Measurements from ENCODE around the gene PRSS8.

DNA sequence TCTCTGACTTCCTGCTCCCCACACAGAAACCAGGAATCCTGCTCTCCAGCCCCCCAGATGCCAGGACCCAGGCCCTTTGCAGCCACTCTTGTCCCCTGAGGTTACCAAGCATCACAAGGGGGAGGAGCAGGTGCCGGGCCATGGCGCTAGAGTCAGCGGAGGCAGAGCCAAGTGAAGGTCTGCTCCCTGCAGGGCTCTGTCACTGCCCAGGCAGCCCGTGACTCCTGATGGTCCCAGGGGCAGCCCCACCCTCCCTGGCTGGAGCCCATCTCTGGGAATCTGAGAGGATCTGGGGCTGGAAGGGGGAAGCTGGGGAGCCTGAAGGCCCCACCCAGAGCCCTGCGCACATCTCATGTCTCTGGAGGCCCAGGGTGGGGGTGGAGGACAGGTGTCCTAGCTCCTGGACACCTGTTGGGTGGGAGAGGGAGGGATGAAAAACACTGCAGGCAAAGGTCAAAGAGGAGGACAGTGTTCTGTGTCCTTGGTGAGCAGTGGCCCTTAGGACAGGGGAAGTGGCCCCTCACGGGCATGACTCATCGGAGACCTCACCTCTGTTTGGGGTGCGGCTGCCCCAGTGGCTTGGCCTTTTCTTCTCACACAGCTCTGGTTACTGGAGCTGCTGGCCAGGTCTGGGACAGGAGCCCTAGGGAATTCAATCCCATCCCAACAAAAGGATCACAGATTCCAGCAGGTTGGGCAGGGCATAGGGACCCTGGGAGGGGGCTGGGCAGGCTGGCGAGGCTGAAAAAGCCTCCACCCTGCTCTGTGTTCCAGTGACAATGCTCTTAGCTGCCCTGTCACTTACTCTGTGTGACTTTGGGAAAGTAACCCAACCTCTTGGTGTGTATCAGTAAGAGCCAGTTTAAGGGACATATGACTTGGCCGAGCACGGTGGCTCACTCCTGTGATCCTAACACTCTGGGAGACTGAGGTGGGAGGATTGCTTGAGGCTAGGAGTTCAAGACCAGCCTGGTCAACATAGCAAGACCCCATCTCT, 14.7 kb upstream of the PRSS8 start, which contains the start of gene PRSS36:
- TF ChIP-seq, protein P1, sequence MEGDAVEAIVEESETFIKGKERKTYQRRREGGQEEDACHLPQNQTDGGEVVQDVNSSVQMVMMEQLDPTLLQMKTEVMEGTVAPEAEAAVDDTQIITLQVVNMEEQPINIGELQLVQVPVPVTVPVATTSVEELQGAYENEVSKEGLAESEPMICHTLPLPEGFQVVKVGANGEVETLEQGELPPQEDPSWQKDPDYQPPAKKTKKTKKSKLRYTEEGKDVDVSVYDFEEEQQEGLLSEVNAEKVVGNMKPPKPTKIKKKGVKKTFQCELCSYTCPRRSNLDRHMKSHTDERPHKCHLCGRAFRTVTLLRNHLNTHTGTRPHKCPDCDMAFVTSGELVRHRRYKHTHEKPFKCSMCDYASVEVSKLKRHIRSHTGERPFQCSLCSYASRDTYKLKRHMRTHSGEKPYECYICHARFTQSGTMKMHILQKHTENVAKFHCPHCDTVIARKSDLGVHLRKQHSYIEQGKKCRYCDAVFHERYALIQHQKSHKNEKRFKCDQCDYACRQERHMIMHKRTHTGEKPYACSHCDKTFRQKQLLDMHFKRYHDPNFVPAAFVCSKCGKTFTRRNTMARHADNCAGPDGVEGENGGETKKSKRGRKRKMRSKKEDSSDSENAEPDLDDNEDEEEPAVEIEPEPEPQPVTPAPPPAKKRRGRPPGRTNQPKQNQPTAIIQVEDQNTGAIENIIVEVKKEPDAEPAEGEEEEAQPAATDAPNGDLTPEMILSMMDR (conservative IDR thresholded peaks at IDR 0.05 in 1 of 2, IDR thresholded peaks at IDR 0.05 in 1 of 2; ENCODE audit: low read depth in 1 of 2, low read length in 2 of 2): no peak
- no peak for TF ChIP-seq EZH2 (IDR thresholded peaks at IDR 0.05; ENCODE audit: low read length, missing control alignments)

Measured in fibroblast of lung (primary cell).